ENCODE measurements around the gene PXN. TPM values are rescaled to one million over a fixed set of nuclear protein-coding genes. Genes with fewer than 3 reads are reported as not detected.
"Not testable (repeated sequence)": the region's sequence is repeated elsewhere in the genome, so short reads cannot be mapped to it uniquely, and the experiment has no call there.

The PXN gene
- total RNA-seq, 1 donor from 2014 or later = 197 TPM

DNA sequence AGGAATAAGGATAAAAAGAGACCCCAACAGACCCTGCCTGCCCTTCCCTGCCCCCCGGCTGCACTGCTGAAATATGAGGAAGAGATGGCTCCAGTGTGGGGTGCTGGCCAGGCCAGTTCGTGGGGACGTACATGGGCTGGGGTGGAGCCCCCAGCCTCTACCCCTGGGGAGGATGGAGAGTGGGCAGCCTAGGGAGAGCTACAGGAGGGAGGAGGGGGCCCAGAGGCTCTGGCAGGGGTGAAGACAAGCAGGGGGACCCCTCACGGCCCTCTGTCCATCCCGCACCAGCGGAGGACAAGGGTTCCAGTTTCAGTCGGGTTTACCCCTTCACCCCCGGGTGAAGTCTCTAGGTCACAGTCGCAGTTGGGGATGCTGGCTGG, 53.6 kb downstream of the PXN start:
- intact Hi-C loops (cut with micrococcal nuclease) = no loop called here

DNA sequence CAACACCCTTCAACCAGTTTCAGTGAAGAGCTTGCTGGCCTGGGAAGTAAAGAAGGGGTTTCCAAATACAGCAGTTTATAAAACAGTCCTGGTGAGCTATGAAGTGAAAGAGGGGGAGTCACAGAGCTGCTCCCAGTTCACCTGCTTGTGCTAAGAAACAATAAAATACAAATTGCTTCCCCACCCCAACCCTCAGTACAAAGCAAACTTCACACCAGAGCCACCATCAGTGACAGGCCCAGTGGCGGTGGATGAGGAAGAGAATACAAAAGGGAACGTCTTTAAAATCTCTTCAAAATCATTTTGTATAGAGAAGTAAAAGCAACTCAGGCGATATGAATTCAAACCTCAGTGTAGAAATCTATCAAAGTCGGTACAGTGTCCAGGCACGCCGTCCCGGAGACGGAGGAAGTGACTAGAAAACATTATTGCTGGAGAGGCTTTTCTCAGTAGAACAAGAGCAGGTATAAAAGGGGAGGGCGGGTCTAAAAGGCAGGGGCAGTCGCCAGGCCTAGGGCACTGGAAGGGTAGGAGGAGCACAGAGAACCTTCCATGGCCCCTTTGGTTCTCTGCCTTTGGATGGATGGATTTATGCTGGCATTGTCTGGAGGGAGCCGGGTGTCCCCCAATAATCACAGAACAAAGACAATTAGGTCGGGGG, 54.2 kb downstream of the PXN start:
- intact Hi-C loops (cut with micrococcal nuclease) = no loop called here

DNA sequence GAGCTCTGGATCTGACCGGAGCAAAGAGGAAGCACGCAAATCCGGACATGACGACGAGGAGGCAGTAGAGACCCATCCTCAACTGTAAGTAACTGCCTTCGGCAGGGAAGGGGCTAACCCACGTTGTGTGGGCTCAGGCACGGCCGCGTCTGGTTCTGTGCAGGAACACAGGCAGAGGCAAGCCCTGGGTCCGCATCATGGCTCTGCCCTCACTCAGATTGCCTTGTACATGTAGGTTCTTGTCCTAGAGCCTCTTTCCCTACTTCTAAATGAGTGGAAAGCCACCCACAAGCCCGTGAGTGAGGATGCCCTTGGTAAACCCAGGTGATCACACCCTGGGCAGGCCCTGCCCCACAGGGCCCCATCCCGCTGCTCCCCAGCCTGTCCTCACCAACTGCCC, 55.7 kb downstream of the PXN start:
- intact Hi-C loops (cut with micrococcal nuclease) = no loop called here

DNA sequence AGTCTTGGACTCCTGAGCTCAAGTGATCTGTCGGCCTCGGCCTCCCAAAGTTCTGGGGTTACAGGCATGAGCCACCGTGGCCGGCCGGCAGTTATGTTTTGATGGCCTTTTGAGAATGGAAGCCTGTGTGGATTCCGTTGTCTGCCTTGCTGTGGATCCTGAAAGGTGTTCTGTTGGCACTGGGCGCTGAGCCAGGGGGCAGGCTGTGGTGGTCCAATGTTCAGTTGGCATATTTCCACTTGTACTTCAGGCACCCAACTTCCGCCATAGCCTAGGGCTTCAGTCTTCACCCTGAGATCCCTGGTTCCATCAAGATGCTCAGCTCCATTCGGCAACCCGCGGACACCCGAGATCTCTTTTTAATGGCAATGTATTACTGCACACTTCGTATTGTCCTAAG, 58.3 kb downstream of the PXN start:
- intact Hi-C loops (cut with micrococcal nuclease) = no loop called here

DNA sequence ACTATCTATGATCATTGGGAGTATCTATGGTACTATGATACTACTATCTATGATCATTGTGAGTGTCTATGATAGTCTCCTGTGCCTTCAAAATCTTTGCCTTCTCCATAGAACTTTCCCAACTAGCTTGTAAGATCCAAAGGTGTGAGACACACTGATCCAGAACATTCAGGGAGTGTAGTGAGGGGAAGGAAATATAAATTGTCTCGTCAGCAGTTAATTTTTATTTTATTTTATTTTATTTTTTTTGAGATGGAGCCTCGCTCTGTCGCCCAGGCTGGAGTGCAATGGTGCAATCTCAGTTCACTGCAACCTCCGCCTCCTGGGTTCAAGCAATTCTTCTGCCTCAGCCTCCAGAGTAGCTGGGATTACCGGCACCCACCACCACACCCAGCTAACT, 58.7 kb downstream of the PXN start:
- intact Hi-C loops (cut with micrococcal nuclease) = not testable (repeated sequence)

DNA sequence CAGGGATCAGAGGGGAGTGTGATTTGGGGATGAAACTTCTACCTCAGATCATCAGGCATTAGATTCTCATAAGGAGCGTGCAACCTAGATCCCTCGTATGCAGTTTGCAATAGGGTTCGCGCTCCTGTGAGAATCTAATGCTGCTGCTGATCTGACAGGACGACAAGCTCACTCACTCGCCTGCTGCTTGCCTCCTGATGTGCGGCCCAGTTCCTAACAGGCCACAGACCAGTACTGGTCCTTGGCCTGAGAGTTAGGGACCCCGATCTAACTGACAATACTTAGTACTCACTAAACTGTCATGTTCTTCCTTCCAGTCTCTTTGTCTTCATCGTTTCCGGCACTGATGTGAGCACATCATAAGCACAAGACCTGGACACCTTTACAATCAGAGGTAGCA, 59.3 kb downstream of the PXN start:
- intact Hi-C loops (cut with micrococcal nuclease) = no loop called here

DNA sequence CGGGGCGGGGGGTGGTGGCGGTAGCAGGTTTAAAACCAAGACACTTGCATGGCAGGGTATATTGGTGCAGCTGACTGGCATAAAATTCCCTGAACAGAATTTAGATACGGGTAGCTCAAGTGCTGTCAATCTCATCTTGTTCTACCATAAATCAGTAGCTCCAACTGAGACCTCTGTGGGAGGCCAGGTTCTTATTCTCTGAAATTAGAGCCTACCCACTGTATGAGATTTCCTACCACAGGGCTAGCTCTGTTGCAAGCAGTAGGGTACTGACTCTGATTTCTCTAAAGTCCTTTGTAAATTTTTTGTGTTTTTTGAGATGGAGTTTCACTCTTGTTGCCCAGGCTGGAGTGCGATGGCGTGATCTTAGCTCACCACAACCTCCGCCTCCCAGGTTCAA, 61.4 kb downstream of the PXN start:
- intact Hi-C loops (cut with micrococcal nuclease) = loop anchor here (5.0 kb wide), 1 partner anchor 537 kb away; the partner anchor contains the start of gene PRKAB1

DNA sequence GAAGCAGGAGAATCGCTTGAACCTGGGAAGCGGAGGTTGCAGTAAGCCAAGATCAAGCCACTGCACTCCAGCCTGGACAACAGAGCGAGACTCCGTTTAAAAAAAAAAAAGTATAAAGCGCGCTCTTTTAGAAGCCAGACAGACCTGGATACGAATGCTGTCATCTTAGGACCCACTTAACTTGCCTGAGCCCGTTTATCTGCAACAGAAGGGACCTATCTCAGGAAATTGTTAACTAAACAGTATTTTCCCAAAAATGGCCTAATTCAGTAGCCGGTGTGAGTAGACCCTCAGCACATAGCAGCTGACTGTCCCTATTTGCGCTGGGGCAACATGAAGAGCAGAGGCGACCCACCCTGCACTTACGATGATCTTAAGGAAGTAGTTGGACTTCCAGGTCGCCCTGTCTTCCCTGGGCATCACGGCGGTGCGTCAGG, 65.1 kb downstream of the PXN start:
- intact Hi-C loops (cut with micrococcal nuclease) = loop anchor here (2.0 to 5.0 kb wide), 3 partner anchors 188 to 533 kb away; partner anchors contain the start of genes BICDL1 and PRKAB1

DNA sequence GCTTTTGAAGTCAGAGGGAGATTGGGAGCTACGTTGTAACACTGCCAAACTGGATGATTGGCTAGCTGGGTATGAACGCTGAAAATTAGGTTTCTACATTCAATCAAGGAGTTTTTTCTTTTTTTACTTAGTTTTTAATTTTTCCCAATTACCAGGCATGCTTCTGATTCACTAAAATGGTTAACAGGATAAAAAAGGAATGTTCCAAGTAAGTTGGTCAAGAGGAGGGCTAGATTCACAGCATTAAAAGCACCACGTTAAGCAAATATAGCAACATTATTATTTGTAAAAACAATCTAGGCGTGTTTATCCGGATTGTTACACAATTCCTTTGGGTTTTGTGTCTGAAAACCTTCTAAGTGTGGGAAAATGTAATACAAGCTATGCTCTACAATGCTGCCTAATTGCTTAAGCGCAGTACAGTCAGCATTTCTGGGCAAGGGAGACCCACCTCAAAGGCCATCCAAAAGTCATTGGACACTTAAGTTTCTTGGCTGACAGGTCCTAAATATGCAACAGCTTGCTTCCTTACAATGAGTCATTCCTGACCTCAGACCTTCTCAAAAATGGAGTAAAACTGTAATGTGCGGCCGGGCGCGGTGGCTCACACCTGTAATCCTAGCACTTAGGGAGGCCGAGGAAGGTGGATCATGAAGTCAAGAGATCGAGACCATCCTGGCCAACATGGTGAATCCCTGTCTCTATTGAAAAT, 65.8 kb downstream of the PXN start:
- intact Hi-C loops (cut with micrococcal nuclease) = loop anchor here (2.0 to 5.0 kb wide), 3 partner anchors 187 to 532 kb away; partner anchors contain the start of genes BICDL1 and PRKAB1

DNA sequence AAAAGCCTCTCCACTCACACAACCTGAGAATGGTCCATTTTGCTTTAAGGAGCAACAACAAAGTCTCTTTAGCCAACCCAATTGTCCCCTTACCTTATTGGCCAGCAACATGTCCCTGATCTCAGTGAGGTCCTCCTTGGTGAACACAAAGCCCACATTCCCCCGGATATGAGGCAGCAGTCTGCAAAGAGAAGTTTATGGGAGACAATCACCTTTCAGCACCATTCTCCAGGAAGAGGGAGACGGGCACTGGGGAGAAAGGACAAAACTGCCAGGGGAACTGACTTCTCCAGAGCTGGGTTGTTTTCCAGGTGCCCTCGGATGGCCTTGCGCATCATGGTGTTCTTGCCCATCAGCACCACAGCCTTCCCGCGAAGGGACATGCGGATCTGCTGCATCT, 66.5 kb downstream of the PXN start:
- intact Hi-C loops (cut with micrococcal nuclease) = no loop called here

DNA sequence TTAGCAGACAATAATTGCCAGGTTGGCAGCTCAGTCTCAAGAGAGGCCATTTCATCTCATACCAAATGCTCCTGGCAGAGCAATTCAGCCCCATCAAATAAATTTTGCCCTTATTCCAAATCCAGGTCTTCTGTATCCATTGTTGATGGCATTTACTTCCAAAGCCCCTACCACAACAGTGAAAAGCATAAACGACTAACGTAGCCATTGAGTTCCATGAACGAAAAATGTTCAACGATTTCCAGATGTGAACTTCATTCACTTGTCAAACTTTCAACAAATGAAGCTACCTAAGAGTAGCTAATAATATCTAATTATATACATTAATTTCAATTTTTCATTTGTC, 68.0 kb downstream of the PXN start:
- intact Hi-C loops (cut with micrococcal nuclease) = no loop called here

DNA sequence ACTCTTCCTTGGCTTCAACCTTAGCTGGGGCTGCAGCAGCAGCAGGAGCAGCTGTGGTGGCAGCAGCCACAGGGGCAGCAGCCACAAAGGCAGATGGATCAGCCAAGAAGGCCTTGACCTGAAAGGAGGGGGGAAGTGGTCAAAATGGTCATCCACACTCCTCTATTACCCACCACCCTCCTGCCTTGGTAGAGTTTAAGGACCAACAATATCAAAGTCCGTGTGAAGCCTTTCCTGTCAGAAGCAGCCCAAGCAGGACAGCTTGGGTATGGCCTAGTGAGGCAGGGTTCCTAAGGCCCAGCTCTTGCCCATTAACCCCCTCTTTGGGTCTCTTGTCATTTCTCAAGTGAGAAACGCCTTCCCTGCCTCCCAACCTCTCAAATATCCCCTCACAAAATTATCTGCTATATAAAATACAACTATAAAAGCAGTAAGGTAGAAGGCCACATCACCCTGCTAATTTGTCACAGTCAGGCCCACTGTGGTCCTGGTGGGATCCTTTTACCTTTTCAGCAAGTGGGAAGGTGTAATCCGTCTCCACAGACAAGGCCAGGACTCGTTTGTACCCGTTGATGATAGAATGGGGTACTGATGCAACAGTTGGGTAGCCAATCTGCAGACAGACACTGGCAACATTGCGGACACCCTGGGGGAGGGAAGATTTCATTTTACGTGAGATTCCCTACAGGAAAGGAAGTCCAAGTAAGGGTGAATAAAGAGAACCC, 68.6 kb downstream of the PXN start:
- intact Hi-C loops (cut with micrococcal nuclease) = not testable (repeated sequence)

DNA sequence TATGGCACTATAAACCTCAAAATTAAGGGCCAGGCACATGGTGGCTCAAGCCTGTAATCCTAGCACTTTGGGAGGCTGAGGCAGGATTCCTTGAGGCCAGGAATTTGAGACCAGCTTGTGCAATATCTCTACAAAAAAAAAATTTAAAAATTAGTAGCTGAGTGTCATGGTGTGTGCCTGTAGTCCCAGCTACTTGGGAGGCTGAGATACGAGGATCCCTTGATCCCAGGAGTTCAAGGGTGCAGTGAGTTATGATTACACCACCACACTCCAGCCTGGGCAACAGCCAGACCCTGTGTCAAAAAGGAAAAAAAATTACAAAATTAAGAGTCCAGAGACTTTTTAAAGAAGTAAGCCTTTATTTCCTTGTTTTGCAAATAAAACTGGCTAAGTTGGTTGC, 69.2 kb downstream of the PXN start:
- intact Hi-C loops (cut with micrococcal nuclease) = no loop called here

DNA sequence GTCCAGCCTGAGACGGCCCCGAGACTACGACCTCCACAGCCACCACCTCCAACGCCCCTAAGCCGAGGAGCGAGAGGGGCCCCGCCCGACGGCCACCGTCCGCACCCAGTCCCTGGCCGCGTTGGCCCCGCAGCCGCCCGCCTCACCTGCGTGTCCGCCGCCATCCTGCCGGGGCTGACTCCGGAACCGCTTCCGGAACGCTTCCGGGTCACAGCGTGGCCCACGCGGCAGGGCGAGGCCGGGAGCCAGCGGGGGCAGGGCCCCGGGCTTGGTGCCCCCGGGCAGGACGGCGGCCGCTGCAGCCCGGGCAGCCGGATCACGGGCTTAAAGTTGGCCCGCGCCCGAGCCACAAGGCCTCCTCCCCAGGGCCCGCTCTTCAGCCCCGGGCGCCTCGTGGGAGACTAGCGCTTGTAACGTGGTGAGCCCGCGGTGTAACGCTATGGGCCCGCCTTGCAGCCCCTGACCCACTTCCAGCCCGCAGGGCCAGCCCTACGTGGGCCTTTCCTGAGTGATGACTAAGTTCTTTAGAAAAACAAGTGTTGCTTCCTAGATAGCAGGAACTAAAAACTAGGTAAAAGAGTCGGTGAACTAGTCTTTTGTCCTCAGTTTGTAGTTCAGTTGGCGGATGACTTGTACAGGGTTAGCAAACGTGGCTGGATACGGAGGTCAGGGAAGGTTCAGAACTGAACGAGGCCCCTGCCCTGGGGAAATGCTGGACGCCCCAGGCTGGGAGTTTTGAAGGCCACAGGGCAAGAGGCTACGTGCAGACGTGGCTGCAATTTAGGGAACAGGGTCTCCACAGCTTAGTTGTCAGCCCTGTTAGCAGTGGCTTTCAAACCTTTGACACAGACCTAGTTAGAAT, 70.8 kb downstream of the PXN start, which contains the start of gene GCN1:
GCN1 (minus strand) TSS at position 182 of the 862 bp plus-strand sequence; CDS start at position 164, 18 bp downstream.
- intact Hi-C loops (cut with micrococcal nuclease) = no loop called here

DNA sequence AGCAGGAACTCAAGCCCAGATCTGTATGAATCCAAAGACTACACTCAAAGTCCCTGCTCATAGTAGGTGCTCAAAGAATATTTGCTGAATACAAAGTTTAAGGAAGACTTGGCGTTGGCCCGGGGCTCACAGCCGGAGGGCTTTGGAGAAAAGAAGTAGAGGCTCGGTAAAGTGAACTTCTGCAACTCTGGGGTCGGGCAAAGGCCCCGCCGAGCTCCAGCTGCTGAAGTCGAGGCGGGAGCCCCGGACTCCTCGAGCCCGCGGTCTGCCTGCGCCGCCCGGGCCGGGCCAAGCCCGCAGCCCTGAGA, 71.3 kb downstream of the PXN start:
- intact Hi-C loops (cut with micrococcal nuclease) = no loop called here

DNA sequence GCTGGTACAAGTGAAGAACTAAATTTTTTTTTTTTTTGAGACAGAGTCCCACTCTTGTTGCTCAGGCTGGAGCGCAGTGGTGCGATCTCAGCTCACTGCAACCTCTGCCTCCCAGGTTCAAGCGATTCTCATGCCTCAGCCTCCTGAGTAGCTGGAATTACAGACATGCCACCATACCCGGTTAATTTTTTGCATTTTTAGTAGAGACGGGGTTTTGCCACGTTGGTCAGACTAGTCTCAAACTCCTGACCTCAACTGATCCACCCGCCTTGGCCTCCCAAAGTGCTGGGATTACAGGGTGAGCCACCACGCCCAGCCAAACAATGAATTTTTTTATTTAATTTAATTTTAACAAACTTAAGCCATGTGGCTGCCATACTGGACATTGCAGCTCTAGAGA, 72.2 kb downstream of the PXN start:
- intact Hi-C loops (cut with micrococcal nuclease) = not testable (repeated sequence)

DNA sequence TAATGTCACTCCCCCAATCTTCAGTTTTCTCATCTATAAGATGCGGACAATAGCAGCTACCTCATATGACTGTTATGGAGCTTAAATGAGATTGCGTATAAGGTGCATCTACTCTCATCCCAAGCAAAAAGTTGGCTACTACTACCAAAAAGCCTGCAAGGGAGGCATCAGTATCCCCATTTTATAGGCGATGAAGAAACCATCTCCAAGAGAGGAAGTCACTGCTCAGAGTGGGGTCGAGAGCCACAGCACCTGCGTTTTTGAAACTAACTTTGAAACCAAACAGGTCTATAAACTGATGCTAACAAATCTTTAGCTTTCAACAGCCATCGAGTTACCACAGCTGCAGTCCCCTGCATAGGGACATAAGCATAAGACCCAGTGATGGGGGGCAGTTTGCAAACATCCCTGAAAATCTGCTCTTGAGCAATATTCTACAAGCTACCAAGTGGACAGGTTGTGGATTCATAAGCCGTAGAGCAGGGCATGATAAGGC, 74.5 kb downstream of the PXN start:
- intact Hi-C loops (cut with micrococcal nuclease) = no loop called here

DNA sequence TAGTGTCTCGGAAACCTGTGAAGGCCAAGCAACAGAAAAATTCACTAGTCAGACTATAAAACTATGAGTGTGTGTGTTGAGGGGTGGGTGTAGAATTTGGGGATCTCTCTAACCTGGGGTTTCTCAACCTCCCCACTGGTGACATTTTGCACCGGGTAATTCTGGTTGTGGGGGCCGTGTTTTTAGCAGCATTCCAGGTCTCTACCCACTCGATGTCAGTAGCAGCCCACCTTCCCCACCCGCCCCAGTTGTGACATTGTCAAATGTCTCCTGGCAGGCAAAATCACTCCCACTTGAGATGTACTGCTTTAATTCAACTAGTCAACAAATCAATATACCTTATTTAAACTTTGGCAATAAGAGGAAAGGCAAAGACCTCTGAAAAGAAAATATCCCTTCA, 75.1 kb downstream of the PXN start:
- intact Hi-C loops (cut with micrococcal nuclease) = no loop called here

DNA sequence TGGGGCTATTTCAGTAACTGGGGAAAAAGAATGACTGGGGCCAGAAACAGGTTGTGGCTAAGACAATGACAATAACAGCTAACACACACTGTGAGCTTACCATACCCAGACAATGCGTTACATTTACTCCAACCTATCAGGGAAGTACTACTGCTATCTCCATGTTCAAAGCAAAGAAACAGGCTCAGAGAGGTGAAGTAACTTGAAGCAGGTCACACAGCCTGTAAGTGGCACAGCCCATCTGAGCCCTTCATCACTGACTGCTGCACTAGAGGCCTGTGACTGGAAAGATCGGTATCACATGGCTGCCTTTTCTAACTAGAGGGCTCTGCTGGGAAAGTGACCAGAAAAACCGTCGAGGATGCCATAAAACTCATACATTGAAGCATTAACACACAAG, 78.9 kb downstream of the PXN start:
- intact Hi-C loops (cut with micrococcal nuclease) = no loop called here

DNA sequence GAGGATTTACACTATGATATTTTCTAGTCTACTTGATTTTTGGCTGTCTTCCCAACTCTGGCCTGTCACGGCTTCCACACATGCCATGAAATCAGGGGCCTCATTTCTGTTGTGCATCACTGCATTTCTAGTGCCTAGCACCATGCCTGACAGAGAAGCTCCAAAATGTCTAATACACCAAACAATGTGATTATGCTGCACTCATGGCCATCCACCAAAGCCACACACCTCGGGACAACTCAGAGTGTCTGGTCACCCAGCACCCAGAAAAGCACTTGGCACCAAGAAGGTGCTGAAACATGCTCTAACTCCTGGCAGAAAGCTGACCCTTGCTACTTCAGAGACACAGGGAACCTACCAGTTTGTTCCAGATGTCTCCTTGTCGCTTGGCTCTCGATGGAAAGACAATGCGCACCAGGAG, 82.3 kb downstream of the PXN start:
- intact Hi-C loops (cut with micrococcal nuclease) = no loop called here

DNA sequence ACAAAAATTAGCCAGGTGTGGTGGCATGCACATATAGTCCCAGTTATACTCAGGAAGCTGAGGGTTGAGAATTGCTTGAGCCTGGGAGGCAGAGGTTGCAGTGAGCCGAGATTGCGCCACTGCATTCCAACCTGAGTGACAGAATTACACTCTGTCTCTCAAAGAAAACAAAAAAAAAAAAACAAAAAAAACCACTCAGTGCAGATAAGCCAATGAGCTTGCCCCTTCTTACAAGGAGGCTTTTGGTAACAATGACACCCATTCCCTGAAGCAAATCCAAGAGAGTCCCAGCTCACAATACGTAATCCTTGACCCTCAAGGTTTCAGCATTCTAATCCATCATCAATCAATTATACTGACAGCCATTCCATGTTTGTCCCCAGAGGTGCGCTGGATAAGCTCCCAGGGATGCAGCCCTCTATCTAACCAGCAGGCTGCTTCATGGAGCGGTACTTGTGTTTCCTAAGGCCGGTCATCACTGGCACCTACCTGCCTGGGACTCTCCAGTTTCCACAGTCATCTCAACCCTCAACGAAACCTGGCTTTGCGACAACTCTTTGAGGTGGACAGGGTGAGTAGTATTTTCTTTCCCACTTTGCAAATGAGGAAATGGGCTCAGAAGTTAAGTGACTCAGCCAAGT, 83.4 kb downstream of the PXN start:
- intact Hi-C loops (cut with micrococcal nuclease) = no loop called here

All from T-helper 1 cell treated with Interleukin-12 subunit alpha and Interleukin-12 subunit beta and Interleukin-4 antibody, amounts not matched to agents 30 ng/mL and 1 ng/mL, for 36 hours (primary cell).